ENCODE measurements around the gene ARL6IP1.
A peak's percentile ranks its signal among the peaks of the same experiment; 100 is the strongest.
"Not testable (repeated sequence)": the region's sequence is repeated elsewhere in the genome, so short reads cannot be mapped to it uniquely, and the experiment has no call there.

Gene ARL6IP1

GRCh38 chr16:18797746-18798145 is 3.6 kb downstream of the ARL6IP1 start:
- no peak for DNase-seq

GRCh38 chr16:18796377-18796776 is 5.0 kb downstream of the ARL6IP1 start:
- no peak for DNase-seq

- DNase-seq = no peak
These were observed 8.4 kb downstream of the ARL6IP1 start for GRCh38 chr16:18792836-18793433.

- peak; percentile 82 for DNase-seq
These were observed 11.3 kb downstream of the ARL6IP1 start, which contains the start of gene RPS15A for GRCh38 chr16:18789850-18790706. TSS of gene RPS15A (minus strand) at chr16:18790334. CDS start at chr16:18789113, 1,221 bp downstream.

- no peak for DNase-seq
These were observed 11.9 kb downstream of the ARL6IP1 start for GRCh38 chr16:18789515-18789849.

- no peak for DNase-seq
These were observed 12.4 kb downstream of the ARL6IP1 start for GRCh38 chr16:18788828-18789514.

- DNase-seq = no peak
These were observed 16.3 kb downstream of the ARL6IP1 start for GRCh38 chr16:18784917-18785623.

- no peak for DNase-seq
These were observed 17.7 kb downstream of the ARL6IP1 start for GRCh38 chr16:18783430-18784341.

GRCh38 chr16:18782697-18783429 is 18.5 kb downstream of the ARL6IP1 start:
- no peak for DNase-seq

- DNase-seq = not testable (repeated sequence)
These were observed 20.1 kb downstream of the ARL6IP1 start for GRCh38 chr16:18781232-18781631.

GRCh38 chr16:18780460-18781026 is 20.8 kb downstream of the ARL6IP1 start:
- DNase-seq = not testable (repeated sequence)

GRCh38 chr16:18777664-18778063 is 23.7 kb downstream of the ARL6IP1 start:
- not testable (repeated sequence) for DNase-seq

GRCh38 chr16:18776334-18776733 is 25.0 kb downstream of the ARL6IP1 start:
- DNase-seq = not testable (repeated sequence)

- not testable (repeated sequence) for DNase-seq
These were observed 26.7 kb downstream of the ARL6IP1 start for GRCh38 chr16:18774651-18775050.

- not testable (repeated sequence) for DNase-seq
These were observed 29.2 kb downstream of the ARL6IP1 start for GRCh38 chr16:18772171-18772570.

GRCh38 chr16:18770336-18770962 is 30.9 kb downstream of the ARL6IP1 start:
- not testable (repeated sequence) for DNase-seq

- not testable (repeated sequence) for DNase-seq
These were observed 34.1 kb downstream of the ARL6IP1 start for GRCh38 chr16:18767217-18767616.

GRCh38 chr16:18762713-18763112 is 38.6 kb downstream of the ARL6IP1 start:
- not testable (repeated sequence) for DNase-seq

GRCh38 chr16:18759598-18760520 is 41.5 kb downstream of the ARL6IP1 start:
- not testable (repeated sequence) for DNase-seq

Data from NCI-H1436 treated with DMSO at 0.1 percent for 48 hours (cell line).